GM10248 (cell line): Measurements from ENCODE around the gene RASSF8.

Experiments
- CTCF ChIA-PET: fragments of 300-600 bp; sonication (Branson Sonifier 250); formaldehyde crosslinking; extraction: SDS; loops from one replicate; lab custom pipeline; 2021; ENCODE audit warnings: antibody characterized with exemption; lab: Yijun Ruan, JAX
- POLR2A ChIA-PET: fragments of 350-650 bp; sonication (Branson Sonifier 250); formaldehyde crosslinking; extraction: SDS; loops from one replicate; lab custom pipeline; 2020; ENCODE audit warnings: antibody characterized with exemption; lab: Yijun Ruan, JAX
- DNase-seq: peaks from one replicate; pipeline ENCODE4 v3.0.0; 2012; ENCODE audit errors: extremely low spot score
- CTCF ChIP-seq: IDR thresholded peaks from 2 replicates; pipeline ENCODE4 v1.5.1; 2012; ENCODE audit warnings: mild to moderate bottlenecking, low read depth; ENCODE audit errors: extremely low read depth, missing control alignments, control extremely low read depth

The RASSF8 gene

DNA sequence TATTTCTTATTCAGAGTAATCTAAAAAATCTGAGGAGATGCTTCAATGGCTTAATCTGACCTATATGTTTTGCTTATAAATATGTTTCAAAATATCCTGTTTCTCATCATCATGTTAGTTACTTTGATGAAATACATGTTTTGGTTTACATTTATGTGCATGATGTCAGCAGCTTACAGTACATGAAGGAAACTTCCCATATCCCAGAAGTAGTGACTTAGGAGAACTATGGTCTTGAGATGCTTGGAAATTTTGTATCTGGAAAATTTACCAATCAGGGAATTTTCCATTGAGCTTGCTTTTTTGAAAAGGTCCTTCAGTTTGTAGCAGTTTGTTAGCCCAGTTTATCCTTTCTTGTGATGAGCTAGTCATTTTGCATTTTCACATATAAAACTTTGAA lies 73.3 kb downstream of the RASSF8 start:
- ChIA-PET CTCF (interaction anchor here (2.1 to 4.2 kb wide), 2 partner anchors 12 to 596 kb away, joined by 5 to 18 read pairs; no protein-coding TSS in a partner anchor), POLR2A (no interaction called here)
- no peak for TF ChIP-seq CTCF
- no peak for DNase-seq

DNA sequence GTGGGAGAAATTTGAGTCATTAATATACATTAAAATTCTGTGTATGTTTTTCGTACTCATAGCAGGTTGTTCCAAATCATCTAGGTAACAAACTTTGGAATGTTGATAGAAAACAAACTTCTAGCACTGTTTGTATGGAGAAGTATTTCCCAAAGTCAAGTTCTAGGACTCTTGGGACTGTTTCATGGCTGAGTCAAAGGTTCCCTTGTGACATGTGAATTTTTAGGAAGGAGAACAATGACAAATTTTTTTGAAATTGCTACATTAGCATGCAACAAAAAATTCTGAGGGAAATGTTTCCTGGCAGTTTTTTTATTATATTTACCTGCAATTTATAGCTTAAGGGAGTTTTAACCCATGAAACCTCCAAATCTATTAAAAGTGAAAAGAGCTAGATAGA lies 73.8 kb downstream of the RASSF8 start:
- no peak for DNase-seq
- CTCF ChIA-PET = interaction anchor here (2.1 to 4.2 kb wide), 2 partner anchors 12 to 596 kb away, joined by 5 to 18 read pairs; no protein-coding TSS in a partner anchor
- TF ChIP-seq CTCF = no peak
- POLR2A ChIA-PET = no interaction called here

GRCh38 chr12:26032719-26033241 lies 74.3 kb downstream of the RASSF8 start:
- POLR2A ChIA-PET = no interaction called here
- TF ChIP-seq CTCF = no peak
- CTCF ChIA-PET = interaction anchor here (2.1 to 4.2 kb wide), 2 partner anchors 12 to 596 kb away, joined by 5 to 18 read pairs; no protein-coding TSS in a partner anchor
- no peak for DNase-seq

GRCh38 chr12:26034371-26035142 lies 76.1 kb downstream of the RASSF8 start:
- ChIA-PET CTCF (interaction anchor here (1.2 to 4.2 kb wide), 2 partner anchors 16 to 598 kb away, joined by 3 to 18 read pairs; no protein-coding TSS in a partner anchor), POLR2A (interaction anchor here (0.7 kb wide), 1 partner anchor 503 kb away, joined by 3 read pairs; no protein-coding TSS in a partner anchor)
- no peak for DNase-seq
- no peak for TF ChIP-seq CTCF

GRCh38 chr12:26036877-26037276 lies 78.4 kb downstream of the RASSF8 start:
- DNase-seq = no peak
- ChIA-PET POLR2A (no interaction called here), CTCF (interaction anchor here (1.7 kb wide), 1 partner anchor 35 kb away, joined by 4 read pairs; no protein-coding TSS in a partner anchor)
- TF ChIP-seq CTCF = no peak

DNA sequence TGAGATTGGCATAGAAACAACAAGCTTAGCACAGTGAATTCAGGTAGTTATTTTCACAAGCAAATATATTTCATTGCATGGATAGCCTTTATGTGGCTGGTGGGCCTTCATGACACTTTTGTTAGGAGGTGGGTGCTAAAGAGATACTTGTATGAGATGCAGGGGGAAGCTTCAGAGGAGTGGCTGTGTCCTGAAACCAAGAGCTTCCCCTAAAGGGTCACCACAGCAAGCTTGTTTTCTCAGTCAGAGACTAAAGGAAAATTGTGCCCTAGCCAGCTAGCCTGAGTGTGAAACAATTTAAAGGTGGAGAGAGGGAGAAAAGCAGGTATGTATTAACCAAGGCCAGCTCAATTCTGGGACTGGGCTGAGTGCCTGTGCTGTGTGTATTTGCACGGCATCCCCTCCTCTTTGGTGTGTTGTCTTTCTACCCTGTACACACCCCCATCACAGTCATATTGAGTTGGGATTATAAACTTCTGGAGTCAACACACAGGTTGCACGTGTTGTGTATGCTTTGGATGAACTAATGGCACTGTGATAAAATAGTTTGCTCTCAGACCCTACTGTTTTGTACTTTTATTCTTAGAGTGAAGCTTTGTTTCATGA lies 79.2 kb downstream of the RASSF8 start:
- DNase-seq = no peak
- CTCF ChIA-PET = interaction anchor here (0.9 to 3.0 kb wide), 5 partner anchors 12 to 601 kb away, joined by 3 to 12 read pairs (median 3); no protein-coding TSS in a partner anchor
- POLR2A ChIA-PET = no interaction called here
- TF ChIP-seq CTCF = no peak
